IMR-90 (cell line): ENCODE measurements around the gene IRGQ. TPM values are rescaled to one million over a fixed set of nuclear protein-coding genes. Genes with fewer than 3 reads are reported as not detected.

Source experiments
- ATAC-seq: fragments of 200-7000 bp; cut with Tn5 transposase; 2 replicates; pipeline ENCODE4 v1.9.1; 2020; ENCODE audit warnings: low read depth, mild to moderate bottlenecking, moderate library complexity
- BruUV-seq: library from RNA; stranded (reverse); fragments of 400-500 nt; replicated peaks from 2 replicates; lab custom pipeline; 2021; lab: Mats Ljungman, UMichigan
- CTCF ChIA-PET: fragments of 300-600 bp; formaldehyde crosslinking; extraction: SDS; loops from one replicate; lab custom pipeline; 2021; ENCODE audit warnings: antibody characterized with exemption; lab: Yijun Ruan, JAX
- POLR2A ChIA-PET: fragments of 300-600 bp; sonication (Branson Sonifier 250); formaldehyde crosslinking; loops from one replicate; lab custom pipeline; 2022; ENCODE audit warnings: antibody characterized with exemption; ENCODE audit not compliant: unreplicated experiment; lab: Charles Lee
- DNase-seq: peaks from one replicate; pipeline ENCODE4 v3.0.0; 2013
- H2AFZ ChIP-seq: replicated peaks from 2 replicates; pipeline ENCODE3; 2013; ENCODE audit warnings: low read length, mild to moderate bottlenecking; ENCODE audit not compliant: poor library complexity
- H2AK5ac ChIP-seq: 2 replicates; pipeline ENCODE4 v1.6.1; 2013; ENCODE audit warnings: low read depth, low read length, inconsistent platforms
- H2AK9ac ChIP-seq: replicated peaks from 2 replicates; pipeline ENCODE3; 2013; ENCODE audit warnings: mild to moderate bottlenecking, low read depth, low read length, moderate library complexity; ENCODE audit not compliant: poor library complexity
- H2BK120ac ChIP-seq: 2 replicates; pipeline ENCODE4 v1.6.1; 2013; ENCODE audit warnings: low read depth, low read length, inconsistent platforms
- H2BK15ac ChIP-seq: 3 replicates; pipeline ENCODE4 v1.6.1; 2013; ENCODE audit warnings: low read depth, low read length, inconsistent platforms
- H2BK20ac ChIP-seq: 2 replicates; pipeline ENCODE4 v1.6.1; 2013; ENCODE audit warnings: low read depth, mild to moderate bottlenecking, inconsistent platforms, low read length, moderate library complexity
- H2BK5ac ChIP-seq: 2 replicates; pipeline ENCODE4 v1.6.1; 2013; ENCODE audit warnings: mild to moderate bottlenecking, low read depth, low read length, inconsistent platforms; ENCODE audit not compliant: poor library complexity, severe bottlenecking
- H3K14ac ChIP-seq: replicated peaks from 2 replicates; pipeline ENCODE4 v1.6.1; 2013; ENCODE audit warnings: low read depth, low read length, inconsistent platforms
- H3K18ac ChIP-seq: 2 replicates; pipeline ENCODE4 v1.6.1; 2013; ENCODE audit warnings: low read depth, low read length, control low read depth
- H3K23ac ChIP-seq: 2 replicates; pipeline ENCODE4 v1.6.1; 2013; ENCODE audit warnings: low read depth, low read length, inconsistent platforms
- H3K27ac ChIP-seq: 2 replicates; pipeline ENCODE4 v1.5.1; 2013; ENCODE audit warnings: mild to moderate bottlenecking, control low read depth, low read length; ENCODE audit not compliant: insufficient read depth
- H3K27me3 ChIP-seq: 2 replicates; pipeline ENCODE4 v1.6.1; 2013; ENCODE audit warnings: low read length; ENCODE audit not compliant: control insufficient read depth, insufficient read depth
- H3K36me3 ChIP-seq: 2 replicates; pipeline ENCODE4 v1.6.1; 2013; ENCODE audit warnings: low read length, mixed read lengths; ENCODE audit not compliant: control insufficient read depth, insufficient read depth
- H3K4ac ChIP-seq: 2 replicates; pipeline ENCODE4 v1.6.1; 2013; ENCODE audit warnings: low read depth, low read length, inconsistent platforms
- H3K4me1 ChIP-seq: 2 replicates; pipeline ENCODE4 v1.6.1; 2013; ENCODE audit warnings: low read length, mixed read lengths; ENCODE audit not compliant: control insufficient read depth, insufficient read depth
- H3K4me2 ChIP-seq: 2 replicates; pipeline ENCODE4 v1.6.1; 2013; ENCODE audit warnings: low read depth, mild to moderate bottlenecking, control low read depth, low read length, moderate library complexity
- H3K4me3 ChIP-seq: 2 replicates; pipeline ENCODE4 v1.5.1; 2013; ENCODE audit warnings: low read depth, mild to moderate bottlenecking, control low read depth, low read length, moderate library complexity; ENCODE audit not compliant: insufficient read depth
- H3K56ac ChIP-seq: 2 replicates; pipeline ENCODE4 v1.6.1; 2013; ENCODE audit warnings: low read length, inconsistent platforms; ENCODE audit not compliant: insufficient read depth; ENCODE audit errors: extremely low read depth
- H3K79me1 ChIP-seq, 2 experiments: 2 replicates each; pipeline ENCODE4 v1.6.1; 2013; ENCODE audit warnings: low read length in 2 of 2, inconsistent platforms in 1 of 2, low read depth in 1 of 2
- H3K9ac ChIP-seq: 2 replicates; pipeline ENCODE4 v1.6.1; 2013; ENCODE audit warnings: low read depth, low read length, control low read depth
- H3K9me1 ChIP-seq: 2 replicates; pipeline ENCODE4 v1.6.1; 2013; ENCODE audit warnings: low read length, inconsistent platforms; ENCODE audit not compliant: insufficient read depth
- H3K9me3 ChIP-seq: 2 replicates; pipeline ENCODE4 v1.6.1; 2013; ENCODE audit warnings: low read length; ENCODE audit not compliant: control insufficient read depth, insufficient read depth
- H4K20me1 ChIP-seq: 2 replicates; pipeline ENCODE4 v1.6.1; 2013; ENCODE audit warnings: low read length, inconsistent platforms; ENCODE audit not compliant: insufficient read depth
- H4K5ac ChIP-seq: 2 replicates; pipeline ENCODE4 v1.6.1; 2013; ENCODE audit warnings: mild to moderate bottlenecking, low read depth, low read length, control low read depth
- H4K8ac ChIP-seq, 2 experiments: 2 replicates each; pipeline ENCODE4 v1.6.1; 2013; ENCODE audit warnings: low read depth in 2 of 2, low read length in 2 of 2, control low read depth in 1 of 2, inconsistent platforms in 1 of 2
- H4K91ac ChIP-seq: 2 replicates; pipeline ENCODE4 v1.6.1; 2013; ENCODE audit warnings: low read depth, low read length, inconsistent platforms; ENCODE audit not compliant: insufficient read depth
- BHLHE40 ChIP-seq: fragments of 150-350 bp; IDR thresholded peaks from 2 replicates; pipeline ENCODE4 v1.6.1; 2016; ENCODE audit warnings: mild to moderate bottlenecking, low read depth, low read length
- CTCF ChIP-seq: conservative IDR thresholded peaks from 2 replicates; pipeline ENCODE4 v1.5.1; 2012; ENCODE audit warnings: mild to moderate bottlenecking, low read depth, low read length, improper control_type of control experiment
- FOS ChIP-seq: fragments of 150-350 bp; IDR thresholded peaks from 2 replicates; pipeline ENCODE4 v1.6.1; 2016; ENCODE audit warnings: low read depth, low read length
- MAFK ChIP-seq: IDR thresholded peaks from 2 replicates; pipeline ENCODE4 v1.6.1; 2012; ENCODE audit warnings: low read depth, low read length, improper control_type of control experiment
- MXI1 ChIP-seq: IDR thresholded peaks from 2 replicates; pipeline ENCODE4 v1.6.1; 2012; ENCODE audit warnings: low read depth, mild to moderate bottlenecking, low read length, moderate library complexity, borderline replicate concordance
- NFE2L2 ChIP-seq: fragments of 150-350 bp; IDR thresholded peaks from 2 replicates; pipeline ENCODE4 v1.6.1; 2016; ENCODE audit warnings: low read depth, mild to moderate bottlenecking, low read length
- POLR2A ChIP-seq: IDR thresholded peaks from 2 replicates; pipeline ENCODE4 v1.6.1; 2012; ENCODE audit warnings: mild to moderate bottlenecking, low read depth, low read length
- RCOR1 ChIP-seq: IDR thresholded peaks from 2 replicates; pipeline ENCODE4 v1.6.1; 2012; ENCODE audit warnings: mild to moderate bottlenecking, low read length, improper control_type of control experiment; ENCODE audit not compliant: insufficient replicate concordance
- WGBS, 2 experiments: methylation state at CpG; one replicate each; pipeline versions ENCODE4 v1.1.5 to v1.1.7; 2013; ENCODE audit warnings: missing lambda C conversion rate in 2 of 2; ENCODE audit not compliant: insufficient read length in 1 of 2; ENCODE audit errors: extremely low coverage in 2 of 2; 5-methylcytosine and 5-hydroxymethylcytosine counted together
- dilution Hi-C: fragments of 300-500 bp; cut with HindIII; formaldehyde crosslinking; loops from one replicate; pipeline ENCODE4 v1.14.3; 2018; ENCODE audit warnings: low sequenced_read_pairs; ENCODE audit not compliant: unreplicated experiment
- in situ Hi-C: fragments of 300-500 bp; cut with MboI; formaldehyde crosslinking; loops from 3 replicates; pipeline ENCODE4 v1.14.3; 2019; ENCODE audit warnings: low sequenced_read_pairs, inconsistent platforms, mixed read lengths
- intact Hi-C: fragments of 100-400 bp; cut with micrococcal nuclease; formaldehyde crosslinking; loops from 2 replicates; pipeline ENCODE4 v1.10.0; 2022
- polyA plus RNA-seq, 3 experiments: library from polyadenylated mRNA; depleted of rRNA; stranded (reverse); fragments of >200 nt; gene quantifications; 2 replicates each; pipeline ENCODE4 v1.2.3, GENCODE V29; 2012; ENCODE audit warnings: low replicate concordance in 1 of 3
- total RNA-seq: library from RNA; depleted of rRNA; stranded (reverse); fragments of >200 nt; gene quantifications from 2 replicates; pipeline ENCODE4 v1.2.3, GENCODE V29; 2012

Gene IRGQ
- total and polyA plus RNA-seq, 2 of the 4 experiments (the other 2 are of a cell fraction): 9.0 to 9.9 TPM

GRCh38 chr19:43591904-43592772 lies 3.8 kb downstream of the IRGQ start (continued):
- TF ChIP-seq NFE2L2: no peak

GRCh38 chr19:43589678-43590077 lies 6.3 kb downstream of the IRGQ start:
- Histone ChIP-seq H4K91ac (no peak overlapping the region), H3K79me1 (peaks cover 19 to 63% of the 10 kb centered on the region in 2 experiments), H3K14ac (no peak overlapping the region), H3K9ac (no peak overlapping the region), H3K9me1 (peaks cover 8% of the 10 kb centered on the region; the same call in 1 of the 2 replicates), H3K23ac (no peak overlapping the region), H2AK5ac (no peak overlapping the region), H4K8ac (no peak overlapping the region), H3K56ac (no peak overlapping the region), H2AK9ac (no peak overlapping the region), H4K5ac (no peak overlapping the region), H3K4ac (no peak overlapping the region), H3K27me3 (no peaks in the 10 kb centered on the region), H3K4me1 (peaks cover 1% of the 10 kb centered on the region; the same call in 1 of the 2 replicates), H2BK5ac (no peak overlapping the region), H2BK15ac (no peak overlapping the region), H4K20me1 (peaks cover 10% of the 10 kb centered on the region), H3K9me3 (no peaks in the 10 kb centered on the region), H2BK120ac (no peak overlapping the region), H2BK20ac (no peak overlapping the region), H3K18ac (no peak overlapping the region), H3K36me3 (peaks cover 50% of the 10 kb centered on the region), H3K4me2 (no peak overlapping the region), H3K4me3 (no peak overlapping the region), H3K27ac (no peak overlapping the region), H2AFZ (no peak overlapping the region)
- ATAC-seq (no peak), DNase-seq (no peak)
- ChIA-PET POLR2A (no interaction called here), CTCF (no interaction called here)
- no peak for TF ChIP-seq BHLHE40
- no peak for TF ChIP-seq NFE2L2
- no peak for TF ChIP-seq POLR2A
- no peak for TF ChIP-seq MAFK
- TF ChIP-seq MXI1: no peak
- TF ChIP-seq RCOR1: no peak
- TF ChIP-seq CTCF: no peak
- TF ChIP-seq FOS: no peak
- 100% methylated on average over 2 of the region's 6 CpGs; no CpG with 5 or more reads in 1 of the 2 experiments for WGBS, 2 experiments
- in situ Hi-C loops (no loop called here), dilution Hi-C loops (no loop called here), intact Hi-C loops (no loop called here)
- BruUV-seq: no TSS peak
